G401.6 (cell line): ENCODE results near the gene KARS1.

ENCODE experiments used
- FAIRE-seq: peaks from 2 replicates; lab custom pipeline; 2012; peaks lifted over from hg19 to GRCh38; lab: Jason Lieb, UNC

KARS1 gene

DNA sequence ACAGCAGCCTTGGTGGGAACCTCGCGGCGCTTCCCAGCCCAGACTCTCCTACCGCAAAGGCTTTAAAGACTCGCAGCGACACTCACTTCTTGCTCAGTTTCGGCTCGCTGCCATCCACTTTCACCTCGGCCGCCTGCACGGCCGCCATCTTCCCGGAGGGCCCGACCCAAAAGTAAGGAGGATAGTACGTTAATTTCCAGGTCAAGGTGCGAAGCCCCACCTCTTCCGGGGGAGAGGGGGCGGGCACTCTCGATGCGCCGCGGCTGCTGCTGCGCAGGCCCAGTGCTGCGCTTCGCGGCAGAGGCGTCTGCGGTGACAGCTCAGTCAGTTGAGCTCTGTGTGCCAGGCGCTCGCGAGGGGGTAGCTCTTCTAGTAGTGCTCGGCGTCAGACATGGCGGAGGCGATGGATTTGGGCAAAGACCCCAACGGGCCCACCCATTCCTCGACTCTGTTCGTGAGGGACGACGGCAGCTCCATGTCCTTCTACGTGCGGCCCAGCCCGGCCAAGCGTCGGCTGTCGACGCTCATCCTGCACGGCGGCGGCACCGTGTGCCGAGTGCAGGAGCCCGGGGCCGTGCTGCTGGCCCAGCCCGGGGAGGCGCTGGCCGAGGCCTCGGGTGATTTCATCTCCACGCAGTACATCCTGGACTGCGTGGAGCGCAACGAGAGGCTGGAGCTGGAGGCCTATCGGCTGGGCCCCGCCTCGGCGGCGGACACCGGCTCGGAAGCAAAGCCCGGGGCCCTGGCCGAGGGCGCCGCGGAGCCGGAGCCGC, at the start of gene KARS1, which contains the start of gene TERF2IP:
Gene KARS1 (minus strand): TSS at position 174 of the 773 bp plus-strand sequence. CDS start 26 bp downstream, at position 148.
Gene TERF2IP (plus strand): TSS at position 282 of the 773 bp plus-strand sequence. CDS start 110 bp downstream, at position 392.
- FAIRE-seq = peak; percentile 94

DNA sequence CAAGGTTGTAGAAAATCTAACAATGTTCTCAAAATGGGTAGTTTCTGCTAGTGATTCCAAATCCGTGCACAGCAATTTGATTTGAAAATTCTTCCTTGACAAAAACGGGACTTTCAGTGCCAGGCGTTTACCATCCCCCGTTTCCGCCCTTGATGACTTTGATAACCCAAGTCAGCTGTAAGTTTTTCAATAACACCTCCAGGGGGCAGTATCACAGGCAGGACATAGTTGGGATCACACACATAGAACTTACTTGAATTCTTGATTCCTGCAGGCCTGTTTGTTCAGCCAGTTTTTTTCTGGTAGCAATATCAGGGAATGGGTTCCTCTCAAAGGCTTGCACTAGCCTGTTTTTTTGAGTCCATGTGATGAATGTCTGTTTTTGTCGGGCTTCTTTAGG, 48.2 kb upstream of the KARS1 start:
- no peak for FAIRE-seq

DNA sequence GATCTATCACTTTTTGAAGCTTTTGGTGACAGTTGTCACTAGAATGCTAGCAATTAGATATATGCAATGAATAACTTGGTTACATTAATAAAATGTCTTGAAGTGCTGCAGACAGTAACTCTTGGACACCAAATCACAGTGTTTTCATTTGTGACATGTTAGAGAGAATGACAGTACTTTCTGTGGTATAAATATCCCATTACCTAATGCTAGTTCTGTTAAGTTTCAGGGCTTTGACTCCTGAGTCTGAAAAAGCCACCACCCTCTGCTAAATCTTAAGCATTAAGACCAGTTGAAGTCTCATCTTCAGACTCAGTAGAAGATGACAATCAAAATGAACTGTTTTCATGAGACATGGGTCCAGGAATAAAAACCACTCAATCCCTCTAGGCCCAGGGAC, 39.9 kb upstream of the KARS1 start:
- FAIRE-seq = no peak

DNA sequence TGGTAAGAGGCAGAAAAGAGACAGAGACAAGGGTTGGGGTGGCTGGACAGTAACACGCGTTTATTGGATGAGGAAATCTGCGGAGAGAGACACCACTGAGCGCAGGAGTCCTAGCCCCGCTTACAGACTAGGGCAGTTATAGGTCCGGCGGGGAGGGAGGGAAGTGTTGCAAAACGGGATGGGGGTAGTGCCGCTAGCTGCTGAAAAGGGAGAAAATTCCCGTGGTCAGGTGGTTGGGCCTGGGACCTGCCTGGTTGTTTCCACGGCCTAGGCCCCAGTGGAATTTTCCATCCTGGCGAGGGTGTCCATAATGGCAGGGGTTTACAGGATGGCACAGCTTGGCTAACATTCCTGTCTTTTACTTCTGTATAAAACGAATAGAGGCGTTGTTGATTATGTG, 34.8 kb upstream of the KARS1 start:
- FAIRE-seq = no peak

DNA sequence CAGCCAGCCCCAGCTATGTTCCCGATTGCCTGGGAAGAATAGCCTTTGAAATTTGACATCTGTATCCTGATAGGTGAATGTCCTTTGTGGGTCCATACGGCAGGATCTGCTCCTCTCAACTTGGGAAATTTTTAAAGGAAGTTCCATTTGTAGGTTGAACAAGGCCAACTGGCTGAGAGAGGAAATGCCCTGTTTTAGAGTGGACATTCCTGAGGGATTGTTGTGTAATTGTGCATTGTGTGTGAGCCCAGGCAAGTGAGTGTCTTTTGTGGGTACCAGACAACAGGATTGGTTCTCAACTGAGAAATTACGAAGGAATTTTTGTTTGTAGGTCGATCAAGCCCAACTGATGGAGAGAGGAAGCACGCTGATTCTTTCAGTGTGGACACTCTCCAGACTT, 31.9 kb upstream of the KARS1 start:
- FAIRE-seq = no peak

DNA sequence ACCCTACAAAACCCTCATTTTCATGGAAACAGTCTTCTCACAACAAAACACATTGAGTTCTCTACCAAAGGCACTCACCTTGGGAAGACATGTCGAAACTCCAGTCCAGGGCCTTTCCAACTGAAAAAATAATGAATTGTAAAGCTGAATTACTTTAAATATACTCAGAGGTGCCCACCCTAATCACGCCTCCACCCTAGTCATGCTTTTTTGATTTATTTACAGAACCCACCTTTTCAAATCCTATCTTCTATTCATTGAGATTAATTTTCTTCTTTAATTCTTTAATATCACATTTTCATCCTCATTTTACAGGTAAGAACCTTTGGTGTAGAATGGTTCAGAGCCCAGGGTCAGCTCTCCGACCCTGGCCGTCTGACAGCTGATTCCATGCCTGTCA, 29.4 kb upstream of the KARS1 start, which contains the start of gene CPHXL2:
Gene CPHXL2 (minus strand): TSS at position 101 of the 400 bp plus-strand sequence. CDS start 10 bp downstream, at position 91.
- no peak for FAIRE-seq

DNA sequence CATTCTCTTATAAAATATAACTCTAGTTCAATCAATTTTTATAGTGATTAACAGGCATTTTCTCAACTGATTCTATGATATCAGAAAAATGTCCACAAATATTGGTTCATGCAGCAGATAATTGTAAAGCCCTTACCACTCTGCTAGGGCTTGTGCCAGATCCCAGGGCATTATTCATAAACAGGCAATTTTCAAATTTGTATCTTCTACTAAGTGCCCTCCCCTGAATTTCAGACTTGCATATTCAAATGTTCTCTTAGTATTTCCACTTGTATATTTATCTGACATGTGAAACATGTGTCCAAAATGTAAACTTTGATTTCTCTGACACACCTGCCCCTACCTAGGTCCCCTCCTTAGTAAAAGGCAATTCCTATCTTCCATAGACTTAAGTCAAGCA, 20.0 kb upstream of the KARS1 start:
- no peak for FAIRE-seq

DNA sequence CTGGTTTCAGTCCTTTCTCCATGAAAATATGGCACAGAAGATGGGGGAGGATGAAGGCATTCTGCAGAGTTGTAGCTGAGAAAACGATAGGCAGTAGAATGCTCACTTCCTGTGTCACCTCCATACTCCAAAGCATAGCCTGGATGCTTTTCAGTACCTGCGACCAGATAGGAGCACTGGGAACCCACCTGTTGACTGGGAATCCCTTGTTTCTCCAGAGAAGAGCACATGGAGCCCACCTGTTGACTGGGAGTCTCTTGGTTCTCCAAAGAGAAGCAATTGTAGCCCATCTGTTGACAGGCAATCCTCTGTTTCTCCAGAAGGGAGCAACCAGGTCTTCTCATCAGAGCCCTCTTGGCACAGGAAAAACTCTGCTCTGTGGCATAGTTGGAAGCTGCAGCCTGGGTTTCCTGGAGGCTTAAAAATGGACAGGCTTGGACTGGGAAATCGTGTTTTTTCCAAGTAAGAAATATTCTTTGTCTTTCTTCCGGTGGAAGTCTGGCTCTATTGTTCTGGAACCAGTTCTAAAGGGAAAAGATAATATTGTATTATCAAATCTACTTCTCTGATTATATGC, 13.3 kb upstream of the KARS1 start:
- no peak for FAIRE-seq

DNA sequence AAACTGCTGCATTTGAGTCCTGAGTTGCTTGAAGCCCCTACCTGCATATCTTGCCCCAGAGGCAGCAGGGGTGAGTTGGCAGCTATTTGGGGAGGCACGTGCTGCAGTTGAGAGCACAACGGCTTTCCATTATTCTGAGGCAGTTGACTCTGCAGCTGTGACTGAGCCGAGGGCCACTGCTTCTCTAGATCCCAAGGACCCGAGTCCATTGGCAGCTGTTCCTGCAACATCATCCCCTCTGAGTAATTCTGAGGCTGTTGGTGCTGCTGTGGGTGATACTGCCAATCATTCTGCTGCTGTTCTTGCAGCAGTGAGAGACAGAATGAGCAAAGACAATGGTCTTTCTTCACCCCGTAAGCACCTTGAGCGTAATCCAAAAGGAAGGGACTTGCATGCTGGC, 12.9 kb upstream of the KARS1 start:
- FAIRE-seq = no peak

DNA sequence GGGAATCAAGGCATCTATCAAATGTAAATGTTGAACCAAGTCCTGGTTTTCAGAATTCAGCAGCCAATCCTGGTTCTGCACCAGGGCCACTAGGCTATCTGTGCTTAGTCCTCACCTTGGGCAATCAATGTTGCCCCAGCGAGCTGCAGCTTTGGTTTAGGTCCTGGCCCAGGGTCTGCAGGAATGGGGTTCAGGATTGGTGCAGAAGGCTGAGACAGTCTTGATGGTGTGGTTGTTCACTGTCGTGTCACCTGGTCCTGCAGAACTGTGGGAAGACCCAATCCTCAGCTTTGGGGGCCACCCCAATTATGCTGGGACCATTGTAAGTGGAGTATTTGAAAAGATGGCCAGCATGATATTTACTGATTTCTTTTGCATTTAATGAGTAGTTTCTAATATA, 10.7 kb upstream of the KARS1 start:
- FAIRE-seq = no peak

DNA sequence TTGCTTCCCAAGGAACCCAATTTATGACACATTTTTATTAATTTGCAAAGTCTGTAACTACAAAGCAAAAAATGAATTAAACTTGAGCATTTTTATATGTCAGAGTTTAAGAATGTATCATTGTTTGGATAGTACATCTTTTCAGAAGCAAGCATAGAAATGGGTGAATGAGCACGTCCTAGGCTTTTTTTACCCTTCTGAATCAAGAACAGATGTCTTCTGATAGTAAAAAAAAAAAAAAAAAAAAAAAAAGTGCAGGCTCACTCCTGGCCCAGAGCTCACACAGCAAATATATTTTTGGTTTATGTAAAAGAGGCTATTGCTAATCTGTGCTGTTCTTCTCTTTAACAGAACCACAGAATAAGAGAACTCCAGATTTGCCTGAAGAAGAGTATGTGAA, 6.5 kb upstream of the KARS1 start:
- FAIRE-seq = no peak

DNA sequence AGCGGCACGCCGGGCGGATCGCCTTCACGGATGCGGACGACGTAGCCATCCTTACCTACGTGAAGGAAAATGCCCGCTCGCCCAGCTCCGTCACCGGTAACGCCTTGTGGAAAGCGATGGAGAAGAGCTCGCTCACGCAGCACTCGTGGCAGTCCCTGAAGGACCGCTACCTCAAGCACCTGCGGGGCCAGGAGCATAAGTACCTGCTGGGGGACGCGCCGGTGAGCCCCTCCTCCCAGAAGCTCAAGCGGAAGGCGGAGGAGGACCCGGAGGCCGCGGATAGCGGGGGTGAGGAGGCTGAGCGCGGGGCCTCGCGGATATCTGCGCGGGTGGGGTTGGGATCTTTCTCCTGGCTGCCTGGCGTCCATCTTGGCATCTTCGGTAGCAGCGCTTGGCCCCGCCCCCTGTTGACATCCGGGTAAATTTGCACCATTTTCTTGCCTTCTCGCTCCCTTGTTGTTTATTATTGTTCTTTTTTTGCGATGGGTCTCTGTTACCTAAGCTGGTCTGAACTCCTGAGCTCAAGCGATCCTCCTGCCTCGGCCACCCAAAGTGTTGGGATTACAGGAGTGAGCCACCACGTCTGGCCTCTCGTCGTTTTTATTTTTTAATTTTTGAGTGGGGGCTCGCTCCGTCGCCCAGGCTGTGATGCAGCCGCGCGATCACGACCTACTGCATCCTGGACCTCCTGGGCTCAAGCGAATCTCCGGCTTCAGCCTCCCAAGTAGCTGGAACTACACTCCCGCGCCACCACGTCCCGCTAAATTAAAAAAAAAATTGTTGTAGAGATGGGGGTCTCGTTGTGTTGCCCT, 1.0 kb upstream of the KARS1 start:
- FAIRE-seq = no peak

DNA sequence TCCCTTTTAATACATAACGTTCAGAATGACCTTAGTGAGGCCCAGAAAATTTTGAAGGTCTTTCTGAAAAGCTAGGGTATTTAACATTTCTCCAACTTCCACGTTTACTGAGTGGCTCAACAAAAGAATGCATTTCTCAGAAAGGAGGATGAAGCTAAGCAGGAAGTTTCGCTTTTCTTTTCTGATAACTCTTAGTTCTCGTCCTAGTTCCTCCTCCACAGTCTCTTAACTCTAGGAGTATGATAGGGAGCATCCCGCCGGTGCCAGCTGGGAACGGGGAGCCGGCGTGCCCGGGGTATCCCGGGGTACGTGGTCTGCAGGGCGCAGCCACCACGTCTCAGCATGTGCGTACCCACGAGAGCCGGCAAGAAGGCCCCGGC, 363 bp downstream of the KARS1 start:
- no peak for FAIRE-seq

DNA sequence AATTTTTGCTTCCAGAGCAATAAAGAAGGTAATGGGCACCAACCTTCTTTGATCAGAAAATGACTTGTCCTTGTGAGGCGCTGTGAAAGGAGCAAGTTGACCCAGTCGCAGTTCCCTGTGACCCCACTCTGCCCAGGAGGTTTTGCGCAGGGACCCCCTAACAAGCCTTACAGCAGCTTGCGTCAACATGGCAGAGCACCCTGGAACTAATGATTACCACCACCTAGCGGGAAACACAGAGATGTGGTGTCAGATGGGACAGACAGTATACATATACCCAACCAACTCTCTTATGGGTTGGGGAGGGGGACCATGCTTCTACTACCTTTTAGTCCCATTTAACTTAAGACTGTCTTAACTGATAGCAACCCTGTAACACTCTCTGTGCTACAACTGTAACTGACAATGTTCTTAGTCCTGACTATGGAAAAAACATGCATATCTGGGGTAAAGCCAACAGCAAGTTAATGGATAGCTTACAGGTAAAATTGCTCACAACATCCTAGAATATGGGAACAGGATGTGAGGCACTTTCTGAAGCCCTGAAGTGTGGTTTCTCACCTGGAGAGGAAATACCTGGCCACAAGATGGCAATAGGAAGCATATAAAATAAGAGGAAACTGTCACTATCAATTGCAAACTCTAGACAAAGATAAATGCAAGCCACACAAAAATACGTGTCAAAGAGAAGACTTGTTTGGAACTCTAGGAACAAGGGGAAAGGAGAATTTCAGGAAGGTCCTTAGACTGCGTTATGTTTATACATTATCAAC, 3.0 kb downstream of the KARS1 start:
- FAIRE-seq = no peak

DNA sequence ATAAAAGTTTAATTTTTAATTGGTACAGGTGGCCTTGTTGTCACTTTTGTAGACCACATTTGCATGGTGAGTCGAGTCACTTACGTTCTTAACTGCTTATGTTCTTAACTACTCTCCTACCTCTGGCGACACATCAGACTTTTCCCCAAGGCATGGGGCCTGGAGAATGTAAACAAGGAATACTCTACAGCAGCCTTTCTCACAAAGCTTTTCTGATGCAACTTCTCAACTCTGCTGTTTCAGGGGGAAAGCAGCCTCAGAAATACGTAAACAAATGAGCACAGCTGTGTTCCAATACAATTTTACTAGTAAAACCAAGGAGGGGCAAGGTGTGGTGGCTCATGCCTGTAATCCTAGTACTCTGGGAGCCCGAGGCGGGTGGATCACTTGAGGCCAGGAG, 6.9 kb downstream of the KARS1 start:
- FAIRE-seq = no peak

DNA sequence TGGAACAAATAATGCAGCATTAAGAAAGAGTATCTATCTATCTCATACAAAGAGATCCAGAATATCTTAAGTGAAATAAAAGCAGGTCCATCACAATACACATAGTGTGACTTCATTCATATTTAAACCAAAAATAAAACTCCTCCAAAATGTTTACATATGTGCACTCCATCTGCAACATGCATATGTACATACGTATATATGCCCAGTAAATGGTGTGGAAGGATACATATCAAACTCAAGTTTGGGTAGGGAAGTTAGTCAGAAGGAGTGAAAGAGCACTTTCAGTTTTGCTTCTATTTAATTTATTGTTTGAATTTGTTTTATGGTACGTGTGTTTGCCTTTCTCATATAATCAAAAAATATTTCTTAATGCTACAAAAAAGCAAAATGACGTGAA, 12.4 kb downstream of the KARS1 start:
- no peak for FAIRE-seq

DNA sequence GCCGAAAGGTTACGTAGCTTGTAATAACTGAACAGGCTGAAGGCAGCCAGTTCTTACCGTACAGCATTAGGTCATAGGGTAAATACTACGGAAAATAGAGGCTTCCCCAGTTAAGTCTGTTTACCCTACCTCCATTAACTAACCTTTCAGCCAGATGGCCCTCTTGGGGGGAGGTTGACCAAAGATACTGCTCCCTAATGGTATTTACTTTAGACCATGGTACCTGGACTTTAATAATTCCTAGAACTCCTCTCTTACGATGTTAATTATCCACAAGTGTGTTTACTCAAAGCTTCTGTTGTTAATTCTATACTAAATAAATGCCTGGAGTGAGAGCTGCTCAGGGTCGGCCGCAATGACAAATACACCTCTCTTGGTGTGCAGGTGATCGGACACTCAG, 14.6 kb downstream of the KARS1 start:
- no peak for FAIRE-seq

DNA sequence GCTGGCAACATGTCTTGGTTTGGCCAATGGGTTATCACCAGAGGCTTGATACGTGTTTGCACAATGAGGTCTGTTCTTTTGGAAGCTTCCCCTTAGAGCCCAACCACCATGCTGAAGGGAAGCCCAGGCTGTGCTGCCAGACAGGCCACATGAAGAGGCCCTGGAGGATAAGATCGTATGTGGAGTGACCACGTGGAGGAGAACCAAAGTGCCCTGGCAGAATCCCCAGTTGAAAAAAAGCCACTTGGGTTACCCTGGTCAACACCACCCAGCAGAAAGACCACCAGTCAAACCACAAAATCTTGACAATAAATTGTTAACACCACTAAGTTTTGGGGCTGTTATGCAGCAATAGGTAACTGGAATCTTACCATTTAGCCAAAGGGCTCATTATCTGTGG, 17.4 kb downstream of the KARS1 start:
- FAIRE-seq = no peak

DNA sequence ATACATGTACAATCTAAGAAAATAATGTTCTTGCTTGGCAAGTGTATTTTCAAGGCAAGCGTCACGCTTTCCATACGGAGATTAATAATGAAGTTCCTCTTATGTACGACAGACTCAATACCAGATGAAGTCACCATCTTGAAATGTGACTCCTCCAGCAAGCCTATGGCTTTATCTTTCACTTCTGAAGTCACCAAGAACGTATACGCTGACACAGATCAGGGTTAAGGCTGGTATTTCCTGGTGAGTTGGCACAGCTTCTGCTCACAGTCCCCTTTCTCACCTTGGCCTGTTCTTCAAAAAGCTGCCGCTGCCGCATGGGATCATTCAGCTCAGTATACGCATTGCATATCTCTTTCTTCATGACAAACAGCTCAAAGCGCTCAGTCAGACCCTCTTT, 18.3 kb downstream of the KARS1 start:
- FAIRE-seq = no peak

DNA sequence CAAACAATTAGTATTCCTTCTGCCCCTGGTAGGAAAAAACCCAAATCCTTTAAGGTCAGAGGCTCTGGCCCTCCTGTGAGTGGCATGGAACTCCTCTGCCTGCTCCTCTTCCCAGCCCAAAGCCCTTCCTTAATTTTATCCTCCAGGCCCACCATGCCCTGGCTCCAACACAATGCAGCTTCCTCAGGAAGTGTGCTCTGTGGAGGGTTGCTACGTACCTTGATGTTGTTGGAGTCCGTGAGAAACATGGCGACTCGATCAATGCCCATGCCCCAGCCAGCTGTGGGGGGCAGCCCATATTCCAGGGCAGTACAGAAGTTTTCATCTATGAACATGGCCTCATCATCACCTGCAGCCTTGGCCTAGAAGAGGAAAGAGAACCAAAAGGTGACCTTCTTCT, 19.1 kb downstream of the KARS1 start:
- no peak for FAIRE-seq

DNA sequence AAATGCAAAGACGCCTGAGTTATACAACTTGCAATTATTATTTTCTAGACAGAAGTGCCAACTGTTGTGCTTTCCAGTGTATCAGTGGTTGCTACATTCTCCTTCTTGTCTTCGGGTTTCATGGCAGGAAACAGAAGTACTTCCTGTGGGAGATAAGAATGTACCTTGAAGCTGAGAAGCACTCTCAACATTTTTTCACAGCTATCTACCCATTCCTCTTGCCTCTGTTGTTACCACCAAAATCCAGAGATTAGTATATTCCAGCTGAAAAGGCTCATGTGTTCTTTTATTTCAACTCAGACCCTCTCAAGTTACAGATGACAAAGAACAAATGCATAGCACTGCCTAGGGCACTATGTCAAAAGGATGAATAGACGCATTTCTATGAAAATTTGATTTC, 19.6 kb downstream of the KARS1 start:
- FAIRE-seq = no peak

DNA sequence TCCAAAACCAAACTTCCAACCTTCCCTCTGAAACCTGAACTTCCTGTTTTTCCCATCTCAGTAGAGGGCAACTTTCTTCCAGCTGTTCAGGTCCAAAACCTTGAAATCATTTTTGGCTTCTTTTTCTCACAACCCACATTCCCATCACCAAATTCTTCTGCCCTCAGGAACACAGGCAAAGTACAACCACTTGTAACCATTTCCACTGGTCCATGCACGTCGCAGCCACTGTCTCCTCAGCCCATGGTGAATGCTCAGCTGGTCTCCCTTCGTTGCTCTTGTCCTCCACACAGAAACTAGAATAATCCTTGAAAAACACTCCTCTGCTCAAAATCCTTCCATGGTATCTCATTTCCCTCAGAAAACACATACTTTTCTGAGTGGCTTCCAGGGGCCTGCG, 20.7 kb downstream of the KARS1 start:
- no peak for FAIRE-seq
